ENCODE data around the gene KMT2D. TPM values are rescaled to one million over a fixed set of nuclear protein-coding genes. Genes with fewer than 3 reads are reported as not detected.

KMT2D gene
- total RNA-seq, 1 donor, result 24.6 TPM

GRCh38 chr12:49024543-49024942, 36.1 kb downstream of the KMT2D start:
- Histone ChIP-seq H3K4me1 (ENCODE audit: insufficient read depth, low read length) (peaks cover 5% of the 10 kb centered on the region), H2AFZ (ENCODE audit: low read length) (no peak overlapping the region), H4K20me1 (ENCODE audit: insufficient read depth, low read length) (peaks cover 6% of the 10 kb centered on the region), H3K4me3 (ENCODE audit: insufficient read depth, low read length) (no peak overlapping the region), H3K9me3 (ENCODE audit: low read depth, low read length) (no peaks in the 10 kb centered on the region), H3K79me2 (ENCODE audit: insufficient read depth, low read length) (peaks cover 11% of the 10 kb centered on the region), H3K27me3 (ENCODE audit: insufficient read depth, low read length) (no peaks in the 10 kb centered on the region), H3K27ac (ENCODE audit: low read depth, low read length) (no peak overlapping the region), H3K4me2 (ENCODE audit: insufficient read depth, low read length) (no peak overlapping the region), H3K36me3 (ENCODE audit: insufficient read depth, low read length) (peaks cover 83% of the 10 kb centered on the region)
- DNase-seq (ENCODE audit: insufficient read length, low spot score, missing footprints), result peak; percentile 53
- TF ChIP-seq CTCF (IDR thresholded peaks at IDR 0.05; ENCODE audit: extremely low read depth, low read depth, low read length), result no peak

- H3K79me2 ChIP-seq (ENCODE audit: insufficient read depth, low read length), result peaks cover 9% of the 10 kb centered on the region
- no peaks in the 10 kb centered on the region for H3K27me3 ChIP-seq (ENCODE audit: insufficient read depth, low read length)
- no peak overlapping the region for H3K4me2 ChIP-seq (ENCODE audit: insufficient read depth, low read length)
- H4K20me1 ChIP-seq (ENCODE audit: insufficient read depth, low read length), result peaks cover 6% of the 10 kb centered on the region
- H3K4me3 ChIP-seq (ENCODE audit: insufficient read depth, low read length), result no peak overlapping the region
- no peak for TF ChIP-seq CTCF (IDR thresholded peaks at IDR 0.05; ENCODE audit: extremely low read depth, low read depth, low read length)
- no peaks in the 10 kb centered on the region for H3K9me3 ChIP-seq (ENCODE audit: low read depth, low read length)
- no peak overlapping the region for H3K27ac ChIP-seq (ENCODE audit: low read depth, low read length)
- peaks cover 11% of the 10 kb centered on the region for H3K4me1 ChIP-seq (ENCODE audit: insufficient read depth, low read length)
- peaks cover 76% of the 10 kb centered on the region for H3K36me3 ChIP-seq (ENCODE audit: insufficient read depth, low read length)
- DNase-seq (ENCODE audit: insufficient read length, low spot score, missing footprints), result no peak
- no peak overlapping the region for H2AFZ ChIP-seq (ENCODE audit: low read length)
Measured at GRCh38 chr12:49023812-49024211, 36.8 kb downstream of the KMT2D start.

- no peaks in the 10 kb centered on the region for H3K9me3 ChIP-seq (ENCODE audit: low read depth, low read length)
- H3K4me2 ChIP-seq (ENCODE audit: insufficient read depth, low read length), result no peak overlapping the region
- no peak overlapping the region for H3K27ac ChIP-seq (ENCODE audit: low read depth, low read length)
- no peaks in the 10 kb centered on the region for H3K27me3 ChIP-seq (ENCODE audit: insufficient read depth, low read length)
- H3K36me3 ChIP-seq (ENCODE audit: insufficient read depth, low read length), result peaks cover 64% of the 10 kb centered on the region
- H2AFZ ChIP-seq (ENCODE audit: low read length), result no peak overlapping the region
- peaks cover 16% of the 10 kb centered on the region for H3K79me2 ChIP-seq (ENCODE audit: insufficient read depth, low read length)
- H3K4me3 ChIP-seq (ENCODE audit: insufficient read depth, low read length), result no peak overlapping the region
- peaks cover 6% of the 10 kb centered on the region for H4K20me1 ChIP-seq (ENCODE audit: insufficient read depth, low read length)
- DNase-seq (ENCODE audit: insufficient read length, low spot score, missing footprints), result peak; percentile 58
- H3K4me1 ChIP-seq (ENCODE audit: insufficient read depth, low read length), result peaks cover 13% of the 10 kb centered on the region
- no peak for TF ChIP-seq CTCF (IDR thresholded peaks at IDR 0.05; ENCODE audit: extremely low read depth, low read depth, low read length)
Measured at GRCh38 chr12:49022558-49023178, 37.9 kb downstream of the KMT2D start.

- no peak overlapping the region for H3K4me3 ChIP-seq (ENCODE audit: insufficient read depth, low read length)
- peaks cover 29% of the 10 kb centered on the region for H3K79me2 ChIP-seq (ENCODE audit: insufficient read depth, low read length)
- H3K27ac ChIP-seq (ENCODE audit: low read depth, low read length), result no peak overlapping the region
- TF ChIP-seq CTCF (IDR thresholded peaks at IDR 0.05; ENCODE audit: extremely low read depth, low read depth, low read length), result no peak
- H3K4me2 ChIP-seq (ENCODE audit: insufficient read depth, low read length), result no peak overlapping the region
- H2AFZ ChIP-seq (ENCODE audit: low read length), result no peak overlapping the region
- H3K27me3 ChIP-seq (ENCODE audit: insufficient read depth, low read length), result no peaks in the 10 kb centered on the region
- H3K9me3 ChIP-seq (ENCODE audit: low read depth, low read length), result no peaks in the 10 kb centered on the region
- H4K20me1 ChIP-seq (ENCODE audit: insufficient read depth, low read length), result peaks cover 6% of the 10 kb centered on the region
- peaks cover 52% of the 10 kb centered on the region for H3K36me3 ChIP-seq (ENCODE audit: insufficient read depth, low read length)
- DNase-seq (ENCODE audit: insufficient read length, low spot score, missing footprints), result peak; percentile 43
- peaks cover 18% of the 10 kb centered on the region for H3K4me1 ChIP-seq (ENCODE audit: insufficient read depth, low read length)
Measured at GRCh38 chr12:49021292-49021915, 39.2 kb downstream of the KMT2D start.
